IMR-90 (cell line): ENCODE results near the gene PPFIA2. TPM values are rescaled to one million over a fixed set of nuclear protein-coding genes. Genes with fewer than 3 reads are reported as not detected.

Experiments used
- ATAC-seq: fragments of 200-7000 bp; cut with Tn5 transposase; 2 replicates; pipeline ENCODE4 v1.9.1; 2020; ENCODE audit warnings: low read depth, mild to moderate bottlenecking, moderate library complexity
- BruUV-seq: library from RNA; stranded (reverse); fragments of 400-500 nt; replicated peaks from 2 replicates; lab custom pipeline; 2021; lab: Mats Ljungman, UMichigan
- CTCF ChIA-PET: fragments of 300-600 bp; formaldehyde crosslinking; extraction: SDS; loops from one replicate; lab custom pipeline; 2021; ENCODE audit warnings: antibody characterized with exemption; lab: Yijun Ruan, JAX
- POLR2A ChIA-PET: fragments of 300-600 bp; sonication (Branson Sonifier 250); formaldehyde crosslinking; loops from one replicate; lab custom pipeline; 2022; ENCODE audit warnings: antibody characterized with exemption; ENCODE audit not compliant: unreplicated experiment; lab: Charles Lee
- DNase-seq: peaks from one replicate; pipeline ENCODE4 v3.0.0; 2013
- H2AFZ ChIP-seq: replicated peaks from 2 replicates; pipeline ENCODE3; 2013; ENCODE audit warnings: low read length, mild to moderate bottlenecking; ENCODE audit not compliant: poor library complexity
- H2AK5ac ChIP-seq: 2 replicates; pipeline ENCODE4 v1.6.1; 2013; ENCODE audit warnings: low read depth, low read length, inconsistent platforms
- H2AK9ac ChIP-seq: replicated peaks from 2 replicates; pipeline ENCODE3; 2013; ENCODE audit warnings: mild to moderate bottlenecking, low read depth, low read length, moderate library complexity; ENCODE audit not compliant: poor library complexity
- H2BK120ac ChIP-seq: 2 replicates; pipeline ENCODE4 v1.6.1; 2013; ENCODE audit warnings: low read depth, low read length, inconsistent platforms
- H2BK15ac ChIP-seq: 3 replicates; pipeline ENCODE4 v1.6.1; 2013; ENCODE audit warnings: low read depth, low read length, inconsistent platforms
- H2BK20ac ChIP-seq: 2 replicates; pipeline ENCODE4 v1.6.1; 2013; ENCODE audit warnings: low read depth, mild to moderate bottlenecking, inconsistent platforms, low read length, moderate library complexity
- H2BK5ac ChIP-seq: 2 replicates; pipeline ENCODE4 v1.6.1; 2013; ENCODE audit warnings: mild to moderate bottlenecking, low read depth, low read length, inconsistent platforms; ENCODE audit not compliant: poor library complexity, severe bottlenecking
- H3K14ac ChIP-seq: replicated peaks from 2 replicates; pipeline ENCODE4 v1.6.1; 2013; ENCODE audit warnings: low read depth, low read length, inconsistent platforms
- H3K18ac ChIP-seq: 2 replicates; pipeline ENCODE4 v1.6.1; 2013; ENCODE audit warnings: low read depth, low read length, control low read depth
- H3K23ac ChIP-seq: 2 replicates; pipeline ENCODE4 v1.6.1; 2013; ENCODE audit warnings: low read depth, low read length, inconsistent platforms
- H3K27ac ChIP-seq: 2 replicates; pipeline ENCODE4 v1.5.1; 2013; ENCODE audit warnings: mild to moderate bottlenecking, control low read depth, low read length; ENCODE audit not compliant: insufficient read depth
- H3K27me3 ChIP-seq: 2 replicates; pipeline ENCODE4 v1.6.1; 2013; ENCODE audit warnings: low read length; ENCODE audit not compliant: control insufficient read depth, insufficient read depth
- H3K36me3 ChIP-seq: 2 replicates; pipeline ENCODE4 v1.6.1; 2013; ENCODE audit warnings: low read length, mixed read lengths; ENCODE audit not compliant: control insufficient read depth, insufficient read depth
- H3K4ac ChIP-seq: 2 replicates; pipeline ENCODE4 v1.6.1; 2013; ENCODE audit warnings: low read depth, low read length, inconsistent platforms
- H3K4me1 ChIP-seq: 2 replicates; pipeline ENCODE4 v1.6.1; 2013; ENCODE audit warnings: low read length, mixed read lengths; ENCODE audit not compliant: control insufficient read depth, insufficient read depth
- H3K4me2 ChIP-seq: 2 replicates; pipeline ENCODE4 v1.6.1; 2013; ENCODE audit warnings: low read depth, mild to moderate bottlenecking, control low read depth, low read length, moderate library complexity
- H3K4me3 ChIP-seq: 2 replicates; pipeline ENCODE4 v1.5.1; 2013; ENCODE audit warnings: low read depth, mild to moderate bottlenecking, control low read depth, low read length, moderate library complexity; ENCODE audit not compliant: insufficient read depth
- H3K56ac ChIP-seq: 2 replicates; pipeline ENCODE4 v1.6.1; 2013; ENCODE audit warnings: low read length, inconsistent platforms; ENCODE audit not compliant: insufficient read depth; ENCODE audit errors: extremely low read depth
- H3K79me1 ChIP-seq, 2 experiments: 2 replicates each; pipeline ENCODE4 v1.6.1; 2013; ENCODE audit warnings: low read length in 2 of 2, inconsistent platforms in 1 of 2, low read depth in 1 of 2
- H3K9ac ChIP-seq: 2 replicates; pipeline ENCODE4 v1.6.1; 2013; ENCODE audit warnings: low read depth, low read length, control low read depth
- H3K9me1 ChIP-seq: 2 replicates; pipeline ENCODE4 v1.6.1; 2013; ENCODE audit warnings: low read length, inconsistent platforms; ENCODE audit not compliant: insufficient read depth
- H3K9me3 ChIP-seq: 2 replicates; pipeline ENCODE4 v1.6.1; 2013; ENCODE audit warnings: low read length; ENCODE audit not compliant: control insufficient read depth, insufficient read depth
- H4K20me1 ChIP-seq: 2 replicates; pipeline ENCODE4 v1.6.1; 2013; ENCODE audit warnings: low read length, inconsistent platforms; ENCODE audit not compliant: insufficient read depth
- H4K5ac ChIP-seq: 2 replicates; pipeline ENCODE4 v1.6.1; 2013; ENCODE audit warnings: mild to moderate bottlenecking, low read depth, low read length, control low read depth
- H4K8ac ChIP-seq, 2 experiments: 2 replicates each; pipeline ENCODE4 v1.6.1; 2013; ENCODE audit warnings: low read depth in 2 of 2, low read length in 2 of 2, control low read depth in 1 of 2, inconsistent platforms in 1 of 2
- H4K91ac ChIP-seq: 2 replicates; pipeline ENCODE4 v1.6.1; 2013; ENCODE audit warnings: low read depth, low read length, inconsistent platforms; ENCODE audit not compliant: insufficient read depth
- POLR2A ChIP-seq: IDR thresholded peaks from 2 replicates; pipeline ENCODE4 v1.6.1; 2012; ENCODE audit warnings: mild to moderate bottlenecking, low read depth, low read length
- WGBS, 2 experiments: methylation state at CpG; one replicate each; pipeline versions ENCODE4 v1.1.5 to v1.1.7; 2013; ENCODE audit warnings: missing lambda C conversion rate in 2 of 2; ENCODE audit not compliant: insufficient read length in 1 of 2; ENCODE audit errors: extremely low coverage in 2 of 2; 5-methylcytosine and 5-hydroxymethylcytosine counted together
- dilution Hi-C: fragments of 300-500 bp; cut with HindIII; formaldehyde crosslinking; loops from one replicate; pipeline ENCODE4 v1.14.3; 2018; ENCODE audit warnings: low sequenced_read_pairs; ENCODE audit not compliant: unreplicated experiment
- in situ Hi-C: fragments of 300-500 bp; cut with MboI; formaldehyde crosslinking; loops from 3 replicates; pipeline ENCODE4 v1.14.3; 2019; ENCODE audit warnings: low sequenced_read_pairs, inconsistent platforms, mixed read lengths
- intact Hi-C: fragments of 100-400 bp; cut with micrococcal nuclease; formaldehyde crosslinking; loops from 2 replicates; pipeline ENCODE4 v1.10.0; 2022
- polyA plus RNA-seq, 3 experiments: library from polyadenylated mRNA; depleted of rRNA; stranded (reverse); fragments of >200 nt; gene quantifications; 2 replicates each; pipeline ENCODE4 v1.2.3, GENCODE V29; 2012; ENCODE audit warnings: low replicate concordance in 1 of 3
- total RNA-seq: library from RNA; depleted of rRNA; stranded (reverse); fragments of >200 nt; gene quantifications from 2 replicates; pipeline ENCODE4 v1.2.3, GENCODE V29; 2012

PPFIA2 gene
- total and polyA plus RNA-seq, 2 of the 4 experiments (the other 2 are of a cell fraction): 0.29 to 1.3 TPM

GRCh38 chr12:81221681-81222080, 537.5 kb downstream of the PPFIA2 start:
- no TSS peak for BruUV-seq
- no peak for TF ChIP-seq POLR2A
- no peak overlapping the region for H4K91ac ChIP-seq
- WGBS, 2 experiments: no CpG with 5 or more reads among the region's 1 CpG
- H2BK20ac ChIP-seq: no peak overlapping the region
- H2BK120ac ChIP-seq: no peak overlapping the region
- no peaks in the 10 kb centered on the region for H3K36me3 ChIP-seq
- H2BK5ac ChIP-seq: no peak overlapping the region
- in situ Hi-C loops: no loop called here
- H3K56ac ChIP-seq: no peak overlapping the region
- no peaks in the 10 kb centered on the region for H3K79me1 ChIP-seq
- H3K27ac ChIP-seq: no peak overlapping the region
- no peak overlapping the region for H4K5ac ChIP-seq
- no peak overlapping the region for H2AK9ac ChIP-seq
- dilution Hi-C loops: no loop called here
- H3K9me3 ChIP-seq: no peaks in the 10 kb centered on the region
- H3K14ac ChIP-seq: no peak overlapping the region
- no peak overlapping the region for H3K18ac ChIP-seq
- no peaks in the 10 kb centered on the region; the same call in 1 of the 2 replicates for H3K4me1 ChIP-seq
- H3K4me2 ChIP-seq: no peak overlapping the region
- H4K8ac ChIP-seq: no peak overlapping the region
- CTCF ChIA-PET: no interaction called here
- no peak overlapping the region for H3K9ac ChIP-seq
- H2AK5ac ChIP-seq: no peak overlapping the region
- no peaks in the 10 kb centered on the region for H3K27me3 ChIP-seq
- intact Hi-C loops: no loop called here
- no peak overlapping the region for H2BK15ac ChIP-seq
- H2AFZ ChIP-seq: no peak overlapping the region
- POLR2A ChIA-PET: no interaction called here
- no peak overlapping the region for H3K23ac ChIP-seq
- H4K20me1 ChIP-seq: no peaks in the 10 kb centered on the region
- DNase-seq (no peak), ATAC-seq (no peak)
- H3K4ac ChIP-seq: no peak overlapping the region
- H3K4me3 ChIP-seq: no peak overlapping the region
- no peaks in the 10 kb centered on the region for H3K9me1 ChIP-seq
